IPS-18c (cell line): ENCODE data around the gene GBP7.
"Not testable (repeated sequence)": the region's sequence is repeated elsewhere in the genome, so short reads cannot be mapped to it uniquely, and the experiment has no call there.

Experiments
- H3K4me3 ChIP-seq: 2 replicates; pipeline ENCODE4 v1.7.0; 2013; ENCODE audit warnings: low read depth, mild to moderate bottlenecking, low read length, moderate library complexity; ENCODE audit not compliant: insufficient read depth
- H3K9me3 ChIP-seq: one replicate; pipeline ENCODE4 v1.6.1; 2013; ENCODE audit warnings: mild to moderate bottlenecking, low read length, moderate library complexity; ENCODE audit not compliant: control insufficient read depth, insufficient read depth

Gene GBP7, protein sequence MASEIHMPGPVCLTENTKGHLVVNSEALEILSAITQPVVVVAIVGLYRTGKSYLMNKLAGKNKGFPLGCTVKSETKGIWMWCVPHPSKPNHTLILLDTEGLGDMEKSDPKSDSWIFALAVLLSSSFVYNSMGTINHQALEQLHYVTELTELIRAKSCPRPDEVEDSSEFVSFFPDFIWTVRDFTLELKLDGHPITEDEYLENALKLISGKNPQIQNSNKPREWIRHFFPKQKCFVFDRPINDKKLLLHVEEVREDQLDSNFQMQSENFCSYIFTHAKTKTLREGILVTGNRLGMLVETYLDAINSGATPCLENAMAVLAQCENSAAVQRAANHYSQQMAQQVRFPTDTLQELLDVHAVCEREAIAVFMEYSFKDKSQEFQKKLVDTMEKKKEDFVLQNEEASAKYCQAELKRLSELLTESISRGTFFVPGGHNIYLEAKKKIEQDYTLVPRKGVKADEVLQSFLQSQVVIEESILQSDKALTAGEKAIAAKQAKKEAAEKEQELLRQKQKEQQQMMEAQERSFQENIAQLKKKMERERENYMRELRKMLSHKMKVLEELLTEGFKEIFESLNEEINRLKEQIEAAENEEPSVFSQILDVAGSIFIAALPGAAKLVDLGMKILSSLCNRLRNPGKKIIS

DNA sequence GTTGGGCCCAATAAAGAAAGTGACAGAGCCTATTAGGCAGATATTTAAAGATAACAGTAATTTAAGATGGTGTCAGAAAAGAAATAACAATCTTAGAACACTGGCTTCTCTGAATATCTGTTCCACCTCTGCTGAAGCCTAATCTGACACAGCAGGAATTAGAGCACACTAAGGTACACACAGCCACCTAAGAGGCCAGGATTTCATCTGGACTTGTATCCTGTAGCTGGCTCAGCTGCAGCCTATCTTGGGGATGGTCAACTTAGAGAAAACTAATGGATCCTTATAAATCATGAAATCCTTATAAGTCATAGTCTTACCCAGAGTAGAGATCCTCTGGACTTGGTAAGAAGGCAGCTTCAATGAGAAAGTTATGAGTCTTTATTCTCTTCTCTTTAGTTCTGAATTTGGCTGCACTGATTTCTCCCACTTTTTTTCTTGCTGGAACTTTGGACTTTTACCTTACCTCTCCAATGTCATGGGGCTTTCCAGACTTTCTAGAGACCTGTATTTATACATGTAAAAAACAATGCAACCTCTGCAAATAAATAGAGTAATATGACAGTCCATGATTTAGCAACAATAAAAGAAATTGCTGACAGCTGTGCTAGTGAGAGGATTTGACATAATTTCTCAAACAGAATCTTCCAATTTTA lies at the start of gene GBP7:
TSS of gene GBP7 (minus strand) at position 403 of the 656 bp plus-strand sequence. CDS start 4,068 bp downstream, outside the sequence.
- H3K9me3 ChIP-seq: no peaks in the 10 kb centered on the region
- no peak within 1 kb of the TSS for H3K4me3 ChIP-seq

DNA sequence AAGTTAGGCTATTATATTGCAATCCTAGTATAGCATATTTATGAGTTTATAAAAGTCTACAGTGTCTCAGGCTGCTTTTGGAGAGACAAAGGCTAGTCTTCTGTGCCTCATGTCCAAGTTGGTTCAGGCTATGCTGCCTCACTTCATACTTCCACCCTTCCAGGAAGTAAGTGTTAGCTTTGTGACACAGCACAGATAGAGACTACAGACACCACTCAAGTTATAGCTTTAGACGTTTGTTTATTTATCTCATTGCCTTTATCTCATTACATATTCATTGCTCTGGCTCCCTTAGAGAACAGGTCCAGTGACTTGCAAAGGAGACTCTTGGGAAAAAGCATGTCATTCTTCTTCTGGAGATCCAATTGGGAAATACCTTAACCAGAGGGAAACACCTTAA lies 45.5 kb upstream of the GBP7 start:
- no peak overlapping the region for H3K4me3 ChIP-seq

DNA sequence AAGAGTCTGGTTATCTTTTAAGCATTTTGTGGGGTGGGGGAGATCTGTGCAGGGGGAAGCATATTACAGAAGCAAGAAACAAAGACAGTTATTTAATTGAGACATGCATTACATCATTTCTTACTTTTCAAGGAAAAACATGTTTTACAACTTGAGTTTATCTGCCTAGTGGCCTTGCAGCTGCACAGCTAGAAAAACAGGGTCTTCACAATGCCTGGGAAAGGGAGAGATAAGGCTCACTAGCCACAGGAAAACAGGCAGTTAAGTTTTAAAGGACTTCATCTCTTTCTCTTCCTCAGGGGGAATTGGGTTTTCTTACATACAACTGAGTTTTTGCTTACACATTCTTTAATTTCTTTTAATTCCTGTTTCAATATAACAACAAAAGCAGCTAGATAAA lies 44.0 kb upstream of the GBP7 start:
- not testable (repeated sequence) for H3K9me3 ChIP-seq, H3K4me3 ChIP-seq

More for the DNA sequence above, 45.5 kb upstream of the GBP7 start:
- H3K9me3 ChIP-seq: no peaks in the 10 kb centered on the region

DNA sequence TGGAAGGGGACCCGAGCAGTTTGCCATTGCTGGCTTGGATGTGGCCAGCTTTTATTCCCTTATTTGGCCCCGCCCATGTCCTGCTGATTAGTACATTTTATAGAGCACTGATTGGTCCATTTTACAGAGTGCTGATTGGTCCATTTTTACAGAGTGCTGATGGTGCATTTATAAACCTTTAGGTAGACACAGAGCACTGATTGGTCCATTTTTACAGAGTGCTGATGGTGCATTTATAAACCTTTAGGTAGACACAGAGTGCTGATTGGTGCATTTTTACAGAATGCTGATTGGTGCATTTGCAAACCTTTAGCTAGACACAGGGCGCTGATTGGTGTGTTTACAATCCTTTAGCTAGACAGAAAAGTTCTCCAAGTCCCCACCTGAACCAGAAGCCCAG lies 43.1 kb upstream of the GBP7 start:
- H3K9me3 ChIP-seq, H3K4me3 ChIP-seq: not testable (repeated sequence)

DNA sequence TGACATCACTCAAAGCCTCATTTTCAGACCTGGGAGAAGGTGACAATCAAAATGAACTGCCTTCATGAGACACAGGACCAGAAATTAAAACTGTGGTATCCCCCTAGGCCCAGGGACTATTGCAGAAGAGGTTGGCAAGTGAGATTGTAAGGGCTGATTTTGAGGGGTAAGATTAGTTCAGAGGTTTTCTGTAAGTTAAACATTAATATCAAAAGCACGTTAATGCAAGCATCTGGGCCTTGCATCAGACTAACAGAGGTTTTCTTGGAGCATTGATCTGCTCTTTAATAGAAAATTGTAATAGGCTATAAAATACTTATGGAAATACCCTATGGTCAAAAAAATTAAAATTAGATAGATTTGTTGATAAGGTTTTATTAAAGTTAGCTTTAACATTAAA lies 37.5 kb upstream of the GBP7 start:
- H3K9me3 ChIP-seq: no peaks in the 10 kb centered on the region
- H3K4me3 ChIP-seq: no peak overlapping the region

DNA sequence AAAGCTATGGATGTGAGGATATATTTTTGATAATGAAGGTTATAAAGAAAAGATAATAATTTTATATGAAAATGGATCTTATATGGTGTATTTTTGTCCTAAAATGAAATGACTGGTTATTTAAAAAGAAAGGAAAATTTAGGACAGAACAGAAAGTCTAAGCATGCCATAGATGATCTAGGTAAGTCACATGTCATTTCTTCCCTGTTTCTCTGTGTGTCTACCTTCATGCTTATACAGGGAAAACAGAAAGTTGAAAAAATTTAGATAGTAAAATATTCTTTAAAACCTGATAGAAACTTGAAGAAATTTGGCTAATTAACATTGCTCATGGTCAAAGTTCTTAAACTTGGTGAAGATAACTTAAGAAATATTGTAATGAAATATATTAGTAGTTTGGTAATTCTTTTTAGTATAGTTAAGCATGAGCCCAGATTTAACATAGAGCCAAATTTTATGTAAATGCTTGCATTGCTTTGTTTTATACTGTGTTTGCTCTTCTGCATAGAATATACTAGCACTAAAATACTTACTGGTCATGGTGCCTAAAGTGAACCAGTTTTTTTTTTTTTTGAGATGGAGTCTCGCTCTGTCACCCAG lies 35.3 kb upstream of the GBP7 start:
- Histone ChIP-seq H3K4me3 (no peak overlapping the region), H3K9me3 (no peaks in the 10 kb centered on the region)

DNA sequence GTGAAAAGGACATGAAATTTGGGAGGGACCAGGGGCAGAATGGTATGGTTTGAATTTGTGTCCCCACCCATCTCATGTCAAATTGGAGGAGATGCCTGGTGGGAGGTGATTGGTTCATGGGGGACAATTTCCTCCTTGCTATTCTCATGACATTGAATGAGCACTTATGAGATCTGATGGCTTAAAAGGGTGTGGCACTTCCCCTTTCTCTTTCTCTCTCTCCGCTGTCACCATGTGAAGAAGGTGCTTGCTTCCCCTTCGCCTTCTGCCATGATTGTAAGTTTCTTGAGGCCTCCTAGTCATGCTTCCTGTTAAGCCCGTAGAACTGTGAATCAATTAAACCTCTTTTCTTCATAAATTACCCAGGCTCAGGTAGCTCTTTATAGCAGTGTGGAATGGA lies 30.6 kb upstream of the GBP7 start:
- Histone ChIP-seq H3K4me3 (no peak overlapping the region), H3K9me3 (no peaks in the 10 kb centered on the region)

DNA sequence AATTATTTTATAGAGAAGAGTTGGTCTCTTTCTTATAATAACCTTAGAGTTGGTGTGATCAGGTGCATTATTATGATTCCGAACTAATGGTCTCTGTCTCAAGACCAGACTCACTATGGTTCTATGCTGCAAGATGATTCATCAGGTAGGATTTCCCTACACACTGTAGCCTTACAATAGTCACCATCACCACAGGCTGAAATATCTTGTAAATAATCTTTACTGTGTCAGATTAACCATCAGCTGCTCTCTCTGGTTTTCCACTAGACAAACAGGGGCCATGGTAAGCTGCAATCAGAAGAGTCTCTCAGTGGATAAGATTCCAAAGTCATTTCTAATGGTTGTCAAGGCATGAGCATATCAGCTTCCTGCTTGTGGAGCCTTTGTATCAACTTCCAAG lies 27.4 kb upstream of the GBP7 start:
- Histone ChIP-seq H3K4me3 (no peak overlapping the region), H3K9me3 (no peaks in the 10 kb centered on the region)

DNA sequence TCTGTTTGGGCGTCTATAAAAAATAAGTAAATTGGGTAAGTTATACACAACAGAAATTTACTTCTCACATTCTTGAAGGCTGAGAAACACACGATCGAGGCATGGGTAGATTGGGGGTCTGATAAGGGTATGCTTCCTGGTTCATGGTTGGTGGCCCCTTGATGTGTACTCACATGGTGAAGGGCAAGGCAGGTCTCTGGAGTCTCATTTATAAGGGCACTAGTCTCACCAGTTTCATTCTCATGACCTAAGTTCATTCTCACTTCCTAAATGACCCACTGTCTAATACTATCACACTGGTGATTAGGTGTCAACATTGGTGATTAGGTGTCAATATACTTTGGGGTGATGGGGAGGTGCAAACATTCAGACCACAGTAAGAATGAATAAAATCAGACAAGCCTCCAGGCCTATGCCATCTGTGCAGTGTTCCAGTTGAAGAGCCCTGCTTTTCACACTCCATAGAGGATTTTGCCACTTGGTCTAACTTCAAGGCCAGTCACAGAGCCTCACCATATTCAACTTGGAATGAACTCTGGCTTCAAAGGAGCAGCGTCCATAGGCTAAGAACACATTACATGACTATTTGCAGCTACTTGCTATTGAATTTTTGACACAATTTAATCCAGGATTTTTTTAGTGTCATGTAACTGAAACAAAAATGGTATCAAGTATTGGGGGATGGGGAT lies 25.4 kb upstream of the GBP7 start:
- Histone ChIP-seq H3K4me3 (no peak overlapping the region), H3K9me3 (no peaks in the 10 kb centered on the region)

DNA sequence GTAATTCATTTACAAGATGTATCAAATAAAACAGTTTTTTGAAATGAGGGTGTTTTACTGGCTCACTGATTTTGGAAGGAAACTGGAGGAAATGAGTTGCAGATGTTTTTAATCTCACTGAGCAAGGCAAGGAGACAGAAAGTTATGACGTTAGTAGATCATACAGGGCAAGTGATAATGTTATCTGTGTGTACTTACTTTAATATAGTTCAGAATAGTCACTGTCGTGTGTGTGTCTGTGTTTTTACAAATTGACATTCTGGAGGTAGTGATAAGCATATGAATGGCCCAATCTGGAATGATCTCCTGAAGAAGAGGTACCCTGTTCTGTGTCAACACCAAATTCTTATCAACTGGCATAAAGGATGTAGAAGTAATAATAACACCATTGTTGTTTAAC lies 24.9 kb upstream of the GBP7 start:
- H3K9me3 ChIP-seq: no peaks in the 10 kb centered on the region
- H3K4me3 ChIP-seq: no peak overlapping the region

DNA sequence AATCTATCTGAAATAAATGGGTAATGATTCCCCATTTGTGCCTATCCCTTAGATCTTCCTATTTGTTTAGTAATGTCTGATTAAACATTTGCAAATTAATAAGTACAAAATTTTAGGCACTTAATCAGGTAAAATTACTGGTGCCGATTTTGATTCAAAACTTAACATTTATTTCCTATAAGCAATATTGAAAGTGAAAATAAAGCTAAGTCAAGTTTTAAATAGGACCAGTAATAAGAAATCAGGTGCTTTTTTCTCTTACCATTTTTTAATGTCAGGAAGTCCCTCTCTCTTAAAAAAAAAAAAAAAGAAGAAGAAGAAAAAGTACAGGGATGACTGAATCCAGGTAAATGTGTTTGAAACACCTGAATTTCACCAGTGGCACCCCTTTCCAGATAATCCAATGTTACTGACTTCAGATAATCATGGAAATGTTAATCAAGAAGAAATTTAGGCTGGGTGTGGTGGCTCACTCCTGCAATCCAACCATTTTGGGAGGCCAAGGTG lies 23.8 kb upstream of the GBP7 start:
- Histone ChIP-seq H3K4me3 (no peak overlapping the region), H3K9me3 (no peaks in the 10 kb centered on the region)

DNA sequence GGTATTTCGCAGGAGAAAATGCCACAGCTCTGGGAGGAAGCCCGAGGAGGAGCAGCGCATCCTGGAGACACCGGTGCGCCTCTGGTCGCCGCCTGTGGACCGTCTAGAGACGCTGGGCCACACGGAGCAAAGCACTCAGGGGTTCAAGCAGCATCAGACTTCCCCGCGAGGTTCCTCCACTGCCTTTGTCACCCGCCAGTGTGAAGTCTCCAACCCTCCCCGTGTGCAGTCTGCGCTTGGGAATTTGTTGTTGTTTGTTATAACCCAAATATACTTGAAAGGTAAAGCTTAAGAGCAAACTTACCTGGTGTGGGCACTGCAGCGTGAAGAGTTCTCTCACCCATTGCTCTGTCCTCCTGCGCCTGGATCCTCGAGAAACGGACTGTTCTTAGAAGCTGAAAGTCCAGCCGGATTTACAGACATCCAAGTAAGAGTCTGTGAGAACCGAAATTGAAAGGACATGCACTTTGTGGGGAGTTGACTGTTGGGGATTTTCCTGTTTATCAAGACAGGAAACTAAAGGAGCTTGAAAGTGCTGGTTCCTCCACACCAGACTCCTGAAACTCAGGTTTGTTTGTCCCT lies 22.8 kb upstream of the GBP7 start, which contains the start of gene GBP4:
TSS of gene GBP4 (minus strand) at position 452 of the 582 bp plus-strand sequence. CDS start at position 344, 108 bp downstream.
- Histone ChIP-seq H3K9me3 (no peaks in the 10 kb centered on the region), H3K4me3 (no peak within 1 kb of the TSS)

DNA sequence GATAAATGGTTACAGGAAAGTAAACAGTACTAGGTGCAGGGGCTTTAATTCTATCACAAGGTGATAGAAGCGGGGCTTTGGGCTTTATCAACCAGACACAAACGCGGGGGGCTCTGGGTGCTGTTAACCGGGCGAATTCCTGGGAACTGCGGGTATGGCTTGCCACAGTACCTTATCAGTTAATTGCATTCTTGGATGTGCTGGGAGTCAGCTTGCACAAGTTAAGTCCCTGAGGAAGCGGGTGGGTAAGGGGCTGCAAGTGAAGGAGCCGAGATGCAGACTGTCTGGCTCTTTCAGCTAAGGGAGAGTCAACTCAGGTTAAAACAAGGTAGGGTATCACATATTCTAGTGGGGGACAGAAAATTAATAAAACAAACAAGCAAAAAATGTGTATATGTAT lies 22.3 kb upstream of the GBP7 start:
- no peak overlapping the region for H3K4me3 ChIP-seq

DNA sequence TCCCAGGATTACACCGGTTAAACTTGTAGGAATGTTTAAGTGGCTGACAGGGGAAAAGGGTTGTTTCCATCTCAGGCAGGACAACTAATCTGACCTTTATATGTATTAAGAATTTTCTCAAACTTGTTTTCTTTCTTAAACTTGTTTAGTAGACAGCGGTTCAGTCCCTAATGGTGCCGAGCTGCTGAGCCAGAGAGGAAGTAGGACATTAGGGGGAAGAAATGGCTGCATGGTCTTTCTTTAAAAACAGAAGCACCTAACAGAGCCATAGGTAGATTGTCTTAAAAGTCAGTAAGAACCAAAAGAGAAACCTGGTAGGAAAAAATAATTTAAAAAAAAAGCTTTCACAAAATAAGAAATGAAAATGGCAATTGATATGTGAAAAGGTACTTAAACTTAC lies 19.7 kb upstream of the GBP7 start:
- H3K9me3 ChIP-seq: no peaks in the 10 kb centered on the region

More for the DNA sequence above, 22.3 kb upstream of the GBP7 start:
- no peaks in the 10 kb centered on the region for H3K9me3 ChIP-seq

DNA sequence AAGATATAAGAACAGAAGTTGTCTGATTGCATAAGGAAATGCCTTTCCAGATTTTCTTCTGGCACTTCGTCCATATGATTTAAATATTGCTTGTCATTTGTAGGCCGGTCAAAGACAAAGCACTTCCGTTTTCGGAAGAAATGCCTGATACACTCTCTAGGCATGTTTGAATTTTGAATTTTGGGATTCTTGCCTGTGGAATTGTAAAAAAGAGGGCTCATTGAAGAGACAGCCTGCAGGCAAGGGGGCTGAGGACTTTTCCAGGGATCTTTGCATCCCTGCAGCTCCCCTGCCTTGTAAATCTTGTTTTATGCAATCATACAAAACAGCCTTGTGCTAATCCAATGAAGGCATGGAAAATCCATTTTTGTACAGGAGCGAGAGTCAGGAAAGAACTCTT lies 15.5 kb upstream of the GBP7 start:
- Histone ChIP-seq H3K4me3 (no peak overlapping the region), H3K9me3 (no peaks in the 10 kb centered on the region)

More for the DNA sequence above, 19.7 kb upstream of the GBP7 start:
- H3K4me3 ChIP-seq: no peak overlapping the region

DNA sequence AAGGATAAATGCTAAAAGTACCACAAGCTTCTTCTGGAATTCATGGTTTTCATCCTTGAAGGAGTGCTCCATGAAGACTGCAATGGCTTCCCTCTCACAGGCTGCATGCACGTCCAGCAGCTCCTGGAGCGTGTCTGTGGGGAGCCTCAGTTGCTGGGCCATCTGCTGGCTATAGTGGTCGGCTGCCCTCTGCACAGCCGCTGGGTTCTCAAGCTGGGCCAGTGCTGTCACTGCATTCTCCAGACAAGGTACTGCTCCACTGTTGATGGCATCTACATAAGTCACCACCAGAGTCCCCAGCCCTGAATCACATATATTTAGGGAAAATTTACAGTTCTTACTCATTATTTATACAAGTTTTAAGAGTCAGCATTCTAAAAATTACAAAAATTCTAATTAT lies 14.2 kb upstream of the GBP7 start:
- Histone ChIP-seq H3K4me3 (no peak overlapping the region), H3K9me3 (no peaks in the 10 kb centered on the region)

DNA sequence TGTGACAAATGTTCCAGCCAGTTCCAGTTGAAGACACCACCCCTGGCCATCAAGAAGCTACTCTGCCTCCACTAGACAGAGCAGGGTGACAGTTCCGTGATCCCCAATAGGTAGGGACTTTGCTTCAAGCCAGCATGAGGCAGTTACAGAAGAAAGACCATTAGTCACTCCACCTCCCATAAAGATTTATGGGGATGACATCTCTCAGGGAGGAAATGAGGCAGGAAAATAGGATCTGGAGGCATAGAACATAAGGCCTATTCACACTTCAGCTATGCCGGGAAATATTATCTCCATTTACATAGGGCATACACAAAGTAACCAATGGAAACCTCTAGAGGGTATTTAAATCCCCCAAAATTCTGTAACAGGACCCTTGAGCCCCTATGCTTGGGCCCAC lies 3.5 kb upstream of the GBP7 start:
- no peak overlapping the region for H3K4me3 ChIP-seq

More for the DNA sequence above, 3.5 kb upstream of the GBP7 start:
- no peaks in the 10 kb centered on the region for H3K9me3 ChIP-seq
